Suprapubic skin (tissue), 4 donors: ENCODE measurements around the gene TMEM167B.

Experiments
- EP300 ChIP-seq: sonication (generic); formaldehyde crosslinking; IDR thresholded peaks from one replicate; pipeline ENCODE4 v1.6.1; 2017; ENCODE audit warnings: antibody characterized with exemption
- POLR2A ChIP-seq, 2 donors: fragments of 450-650 bp; IDR thresholded peaks; one replicate each; pipeline ENCODE4 v1.6.1; 2017; ENCODE audit warnings: antibody characterized with exemption in 2 of 2, mild to moderate bottlenecking in 2 of 2, moderate library complexity in 2 of 2
- POLR2AphosphoS5 ChIP-seq, 3 donors: sonication (generic); formaldehyde crosslinking; IDR thresholded peaks; one replicate each; pipeline ENCODE4 v1.6.1; 2017; ENCODE audit warnings: antibody characterized with exemption in 3 of 3
- TF ChIP-seq, protein P1 (sequence below), 2 donors: fragments of 200-600 bp in 1 of 2; fragments of 450-650 bp in 1 of 2; sonication (generic) in 1 of 2; IDR thresholded peaks; one replicate each; pipeline ENCODE4 v1.5.1; 2016 to 2019; ENCODE audit warnings: antibody characterized with exemption in 2 of 2, mild to moderate bottlenecking in 1 of 2, moderate library complexity in 1 of 2

DNA sequence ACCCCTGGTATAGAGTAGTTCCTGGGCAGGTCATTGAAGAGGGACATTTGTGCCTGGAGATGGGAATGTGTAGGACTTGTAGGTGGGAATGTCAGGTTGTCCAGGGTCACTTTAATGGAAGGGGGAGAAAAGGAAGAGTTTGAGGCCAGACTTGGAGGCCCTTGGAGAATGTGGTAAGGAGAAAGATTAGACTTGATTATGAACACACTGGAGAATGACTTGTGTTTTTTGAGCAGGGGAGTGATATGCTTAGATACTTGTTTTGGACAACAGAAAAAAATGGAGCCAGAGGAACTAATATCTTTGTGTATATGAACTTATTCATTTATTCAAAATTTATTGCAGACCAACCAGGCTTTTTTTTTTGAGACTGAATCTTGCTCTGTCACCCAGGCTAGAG lies 41.2 kb downstream of the TMEM167B start:
- TF ChIP-seq POLR2A (IDR thresholded peaks at IDR 0.05) (no peak), EP300 (no peak), POLR2AphosphoS5 (IDR thresholded peaks at IDR 0.05) (no peak)
- TF ChIP-seq, protein P1, sequence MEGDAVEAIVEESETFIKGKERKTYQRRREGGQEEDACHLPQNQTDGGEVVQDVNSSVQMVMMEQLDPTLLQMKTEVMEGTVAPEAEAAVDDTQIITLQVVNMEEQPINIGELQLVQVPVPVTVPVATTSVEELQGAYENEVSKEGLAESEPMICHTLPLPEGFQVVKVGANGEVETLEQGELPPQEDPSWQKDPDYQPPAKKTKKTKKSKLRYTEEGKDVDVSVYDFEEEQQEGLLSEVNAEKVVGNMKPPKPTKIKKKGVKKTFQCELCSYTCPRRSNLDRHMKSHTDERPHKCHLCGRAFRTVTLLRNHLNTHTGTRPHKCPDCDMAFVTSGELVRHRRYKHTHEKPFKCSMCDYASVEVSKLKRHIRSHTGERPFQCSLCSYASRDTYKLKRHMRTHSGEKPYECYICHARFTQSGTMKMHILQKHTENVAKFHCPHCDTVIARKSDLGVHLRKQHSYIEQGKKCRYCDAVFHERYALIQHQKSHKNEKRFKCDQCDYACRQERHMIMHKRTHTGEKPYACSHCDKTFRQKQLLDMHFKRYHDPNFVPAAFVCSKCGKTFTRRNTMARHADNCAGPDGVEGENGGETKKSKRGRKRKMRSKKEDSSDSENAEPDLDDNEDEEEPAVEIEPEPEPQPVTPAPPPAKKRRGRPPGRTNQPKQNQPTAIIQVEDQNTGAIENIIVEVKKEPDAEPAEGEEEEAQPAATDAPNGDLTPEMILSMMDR (IDR thresholded peaks at IDR 0.05) = no peak
